ENCODE measurements around the gene TXK.

- TF ChIP-seq CTCF (IDR thresholded peaks at IDR 0.05) (no peak), POLR2A (IDR thresholded peaks at IDR 0.05) (no peak)
These were observed 62.9 kb downstream of the TXK start for GRCh38 chr4:48071191-48071590.
